HG03575 (cell line): ENCODE results near the gene CALD1.

ENCODE experiments used
- ATAC-seq: cut with Tn5 transposase; IDR thresholded peaks from one replicate; pipeline ENCODE4 v1.9.1; 2021; ENCODE audit not compliant: unreplicated experiment, insufficient number of reproducible peaks, low FRiP score; ENCODE audit errors: extremely low read depth

The CALD1 gene

GRCh38 chr7:135012229-135012628 lies 232.8 kb downstream of the CALD1 start:
- no peak for ATAC-seq
